ENCODE measurements around the gene UNC13B.

- TF ChIP-seq CTCF (IDR thresholded peaks at IDR 0.05; ENCODE audit: extremely low read depth in 1 of 2, insufficient read depth in 1 of 2, low read depth in 1 of 2, low read length in 2 of 2) (no peak), GATA2 (IDR thresholded peaks at IDR 0.05; ENCODE audit: insufficient read depth, insufficient read length, low read depth, low read length) (no peak), POLR2A (IDR thresholded peaks at IDR 0.05; ENCODE audit: low read depth, low read length) (no peak), EZH2 (IDR thresholded peaks at IDR 0.05; ENCODE audit: borderline replicate concordance, low read depth, low read length, severe bottlenecking) (no peak), MYC (IDR thresholded peaks at IDR 0.05; ENCODE audit: low read depth, low read length) (no peak), JUN (IDR thresholded peaks at IDR 0.05; ENCODE audit: borderline replicate concordance, insufficient read depth, insufficient read length, low read depth) (no peak)
- TF ChIP-seq, protein P1, sequence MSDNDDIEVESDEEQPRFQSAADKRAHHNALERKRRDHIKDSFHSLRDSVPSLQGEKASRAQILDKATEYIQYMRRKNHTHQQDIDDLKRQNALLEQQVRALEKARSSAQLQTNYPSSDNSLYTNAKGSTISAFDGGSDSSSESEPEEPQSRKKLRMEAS (IDR thresholded peaks at IDR 0.05; ENCODE audit: insufficient read depth, insufficient read length), result no peak
Measured at GRCh38 chr9:35342221-35342958, 180.6 kb downstream of the UNC13B start.

Measured in endothelial cell of umbilical vein (primary cell).